ENCODE measurements around the gene DNAJC21.
A peak's percentile ranks its signal among the peaks of the same experiment; 100 is the strongest.

The DNAJC21 gene

GRCh38 chr5:34923694-34924461 lies 5.5 kb upstream of the DNAJC21 start:
- TF ChIP-seq TAF1 (IDR thresholded peaks at IDR 0.05; ENCODE audit: borderline replicate concordance, insufficient read depth, low read length) (no peak), SIN3A (IDR thresholded peaks at IDR 0.05; ENCODE audit: borderline replicate concordance, insufficient read depth, low read length) (no peak), FOXP2 (optimal IDR thresholded peaks at IDR 0.05; ENCODE audit: borderline replicate concordance, extremely low read depth, extremely low read length, insufficient read depth) (no peak), POLR2AphosphoS5 (IDR thresholded peaks at IDR 0.05; ENCODE audit: low read depth, low read length) (no peak), REST (IDR thresholded peaks at IDR 0.05; ENCODE audit: insufficient read depth in 1 of 2, low read depth in 2 of 2, low read length in 2 of 2) (no peak)

- TF ChIP-seq POLR2AphosphoS5 (IDR thresholded peaks at IDR 0.05; ENCODE audit: low read depth, low read length) (no peak), TAF1 (IDR thresholded peaks at IDR 0.05; ENCODE audit: borderline replicate concordance, insufficient read depth, low read length) (no peak), FOXP2 (optimal IDR thresholded peaks at IDR 0.05; ENCODE audit: borderline replicate concordance, extremely low read depth, extremely low read length, insufficient read depth) (no peak), REST (IDR thresholded peaks at IDR 0.05; ENCODE audit: insufficient read depth in 1 of 2, low read depth in 2 of 2, low read length in 2 of 2) (no peak), SIN3A (IDR thresholded peaks at IDR 0.05; ENCODE audit: borderline replicate concordance, insufficient read depth, low read length) (no peak)
These were observed 4.9 kb upstream of the DNAJC21 start for GRCh38 chr5:34924462-34924765.

- no peak for TF ChIP-seq SIN3A (IDR thresholded peaks at IDR 0.05; ENCODE audit: borderline replicate concordance, insufficient read depth, low read length)
- TF ChIP-seq TAF1 (IDR thresholded peaks at IDR 0.05; ENCODE audit: borderline replicate concordance, insufficient read depth, low read length), result no peak
- TF ChIP-seq POLR2AphosphoS5 (IDR thresholded peaks at IDR 0.05; ENCODE audit: low read depth, low read length), result no peak; the same call in 1 of the 2 replicates
- no peak for TF ChIP-seq REST (IDR thresholded peaks at IDR 0.05; ENCODE audit: insufficient read depth in 1 of 2, low read depth in 2 of 2, low read length in 2 of 2)
- no peak for TF ChIP-seq FOXP2 (optimal IDR thresholded peaks at IDR 0.05; ENCODE audit: borderline replicate concordance, extremely low read depth, extremely low read length, insufficient read depth)
These were observed 3.0 kb upstream of the DNAJC21 start for GRCh38 chr5:34926318-34926888.

GRCh38 chr5:34927785-34928184 lies 1.6 kb upstream of the DNAJC21 start:
- no peak for TF ChIP-seq TAF1 (IDR thresholded peaks at IDR 0.05; ENCODE audit: borderline replicate concordance, insufficient read depth, low read length)
- peak; percentile 7; the same call in 1 of the 2 replicates for TF ChIP-seq POLR2AphosphoS5 (IDR thresholded peaks at IDR 0.05; ENCODE audit: low read depth, low read length)

- TF ChIP-seq FOXP2 (optimal IDR thresholded peaks at IDR 0.05; ENCODE audit: borderline replicate concordance, extremely low read depth, extremely low read length, insufficient read depth), result no peak
- TF ChIP-seq TAF1 (IDR thresholded peaks at IDR 0.05; ENCODE audit: borderline replicate concordance, insufficient read depth, low read length), result no peak
- no peak for TF ChIP-seq REST (IDR thresholded peaks at IDR 0.05; ENCODE audit: insufficient read depth in 1 of 2, low read depth in 2 of 2, low read length in 2 of 2)
- TF ChIP-seq POLR2AphosphoS5 (IDR thresholded peaks at IDR 0.05; ENCODE audit: low read depth, low read length), result no peak
- TF ChIP-seq SIN3A (IDR thresholded peaks at IDR 0.05; ENCODE audit: borderline replicate concordance, insufficient read depth, low read length), result no peak
These were observed 1.1 kb upstream of the DNAJC21 start for GRCh38 chr5:34928267-34928666.
